OCI-LY1 (cell line): Measurements from ENCODE around the gene CDH22.

ENCODE experiments used
- EZH2 ChIP-seq: fragments of 200-600 bp; sonication (generic), shearing (Covaris generic); IDR thresholded peaks from 2 replicates; pipeline ENCODE4 v1.8.0; 2017; ENCODE audit warnings: borderline replicate concordance, mixed run types, mild to moderate bottlenecking, antibody characterized with exemption, low read length, moderate library complexity, mixed read lengths
- TF ChIP-seq, protein P1 (sequence below): fragments of 200-600 bp; sonication (generic), shearing (Covaris generic); IDR thresholded peaks from 2 replicates; pipeline ENCODE4 v1.5.1; 2017; ENCODE audit warnings: mild to moderate bottlenecking, antibody characterized with exemption, low read length, moderate library complexity, mixed read lengths

DNA sequence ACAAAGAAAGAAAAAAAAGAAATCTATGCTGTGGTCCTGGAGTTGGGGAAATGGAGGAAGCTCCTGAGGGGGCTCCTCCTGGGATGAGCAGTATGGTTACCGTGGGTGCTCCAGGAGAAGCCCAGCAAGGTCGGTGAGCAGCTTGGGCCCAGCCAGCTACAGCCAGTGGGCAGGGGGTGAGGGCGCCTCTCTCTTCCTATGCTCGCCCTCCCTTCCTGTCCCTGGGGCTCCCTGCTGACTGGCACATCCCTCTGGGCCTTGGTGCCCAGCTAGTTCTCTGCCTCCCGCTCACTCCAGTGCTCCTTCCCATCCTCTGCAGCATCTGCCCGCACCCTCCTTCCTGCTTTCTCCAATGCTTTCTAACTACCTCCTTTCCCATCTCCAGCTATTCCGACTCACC lies 173.6 kb downstream of the CDH22 start:
- TF ChIP-seq, protein P1, sequence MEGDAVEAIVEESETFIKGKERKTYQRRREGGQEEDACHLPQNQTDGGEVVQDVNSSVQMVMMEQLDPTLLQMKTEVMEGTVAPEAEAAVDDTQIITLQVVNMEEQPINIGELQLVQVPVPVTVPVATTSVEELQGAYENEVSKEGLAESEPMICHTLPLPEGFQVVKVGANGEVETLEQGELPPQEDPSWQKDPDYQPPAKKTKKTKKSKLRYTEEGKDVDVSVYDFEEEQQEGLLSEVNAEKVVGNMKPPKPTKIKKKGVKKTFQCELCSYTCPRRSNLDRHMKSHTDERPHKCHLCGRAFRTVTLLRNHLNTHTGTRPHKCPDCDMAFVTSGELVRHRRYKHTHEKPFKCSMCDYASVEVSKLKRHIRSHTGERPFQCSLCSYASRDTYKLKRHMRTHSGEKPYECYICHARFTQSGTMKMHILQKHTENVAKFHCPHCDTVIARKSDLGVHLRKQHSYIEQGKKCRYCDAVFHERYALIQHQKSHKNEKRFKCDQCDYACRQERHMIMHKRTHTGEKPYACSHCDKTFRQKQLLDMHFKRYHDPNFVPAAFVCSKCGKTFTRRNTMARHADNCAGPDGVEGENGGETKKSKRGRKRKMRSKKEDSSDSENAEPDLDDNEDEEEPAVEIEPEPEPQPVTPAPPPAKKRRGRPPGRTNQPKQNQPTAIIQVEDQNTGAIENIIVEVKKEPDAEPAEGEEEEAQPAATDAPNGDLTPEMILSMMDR = no peak
- no peak for TF ChIP-seq EZH2
